ENCODE results near the gene PXYLP1.

The PXYLP1 gene

DNA sequence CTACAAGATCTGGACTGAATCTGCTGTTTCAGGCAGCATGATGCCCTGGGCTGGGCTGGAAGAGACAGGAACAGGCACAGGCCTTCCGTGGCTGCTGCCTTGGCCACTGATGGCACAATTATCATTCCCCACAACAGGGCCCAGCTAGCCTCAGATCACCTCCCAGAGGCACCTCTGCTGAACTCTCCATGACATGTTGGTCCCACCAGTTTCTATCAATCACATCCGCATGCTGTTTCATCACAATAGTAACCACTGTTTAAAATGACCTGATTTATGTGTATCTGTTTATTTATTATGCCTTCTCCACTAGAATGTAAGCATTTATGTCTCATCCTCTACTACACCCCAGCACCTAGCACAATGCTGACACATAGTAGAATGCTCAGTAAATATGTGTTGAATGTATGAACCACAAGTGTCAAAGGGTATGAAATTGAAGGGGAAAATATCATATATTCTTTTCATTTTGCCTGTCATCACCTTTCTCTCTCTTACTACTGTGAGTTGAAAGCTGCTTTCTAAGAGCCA, 104.0 kb downstream of the PXYLP1 start:
- no peaks in the 10 kb centered on the region for H4K20me1 ChIP-seq (ENCODE audit: insufficient read depth, low read length, poor library complexity, severe bottlenecking)
- H3F3A ChIP-seq (ENCODE audit: low read depth): no peaks in the 10 kb centered on the region
- H3K4me2 ChIP-seq (ENCODE audit: low read depth, low read length, poor library complexity, severe bottlenecking): no peak overlapping the region
- no peaks in the 10 kb centered on the region for H3K9me3 ChIP-seq (ENCODE audit: insufficient read depth, low read depth, low read length)
- no peak overlapping the region for H3K4me3 ChIP-seq (ENCODE audit: low read length, poor library complexity, severe bottlenecking)
- peaks cover 7% of the 10 kb centered on the region for H3K4me1 ChIP-seq (ENCODE audit: insufficient read depth, low read length, poor library complexity, severe bottlenecking)
- no peaks in the 10 kb centered on the region for H3K9me2 ChIP-seq (replicated peaks; ENCODE audit: low read depth, low read length)
- TF ChIP-seq, protein P1, sequence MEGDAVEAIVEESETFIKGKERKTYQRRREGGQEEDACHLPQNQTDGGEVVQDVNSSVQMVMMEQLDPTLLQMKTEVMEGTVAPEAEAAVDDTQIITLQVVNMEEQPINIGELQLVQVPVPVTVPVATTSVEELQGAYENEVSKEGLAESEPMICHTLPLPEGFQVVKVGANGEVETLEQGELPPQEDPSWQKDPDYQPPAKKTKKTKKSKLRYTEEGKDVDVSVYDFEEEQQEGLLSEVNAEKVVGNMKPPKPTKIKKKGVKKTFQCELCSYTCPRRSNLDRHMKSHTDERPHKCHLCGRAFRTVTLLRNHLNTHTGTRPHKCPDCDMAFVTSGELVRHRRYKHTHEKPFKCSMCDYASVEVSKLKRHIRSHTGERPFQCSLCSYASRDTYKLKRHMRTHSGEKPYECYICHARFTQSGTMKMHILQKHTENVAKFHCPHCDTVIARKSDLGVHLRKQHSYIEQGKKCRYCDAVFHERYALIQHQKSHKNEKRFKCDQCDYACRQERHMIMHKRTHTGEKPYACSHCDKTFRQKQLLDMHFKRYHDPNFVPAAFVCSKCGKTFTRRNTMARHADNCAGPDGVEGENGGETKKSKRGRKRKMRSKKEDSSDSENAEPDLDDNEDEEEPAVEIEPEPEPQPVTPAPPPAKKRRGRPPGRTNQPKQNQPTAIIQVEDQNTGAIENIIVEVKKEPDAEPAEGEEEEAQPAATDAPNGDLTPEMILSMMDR (conservative IDR thresholded peaks at IDR 0.05; ENCODE audit: low read length): no peak
- TF ChIP-seq EZH2phosphoT487 (IDR thresholded peaks at IDR 0.05; ENCODE audit: borderline replicate concordance): no peak
- no peaks in the 10 kb centered on the region for H3K27me3 ChIP-seq (ENCODE audit: insufficient read depth, low read length, poor library complexity, severe bottlenecking)
- H2AFZ ChIP-seq (ENCODE audit: low read length): no peak overlapping the region
- no peak overlapping the region for H3K9ac ChIP-seq (ENCODE audit: low read depth, low read length, poor library complexity, severe bottlenecking)
- H3K79me2 ChIP-seq (ENCODE audit: insufficient read depth, low read length): no peaks in the 10 kb centered on the region
- H3K36me3 ChIP-seq (ENCODE audit: insufficient read depth, low read length): no peaks in the 10 kb centered on the region

DNA sequence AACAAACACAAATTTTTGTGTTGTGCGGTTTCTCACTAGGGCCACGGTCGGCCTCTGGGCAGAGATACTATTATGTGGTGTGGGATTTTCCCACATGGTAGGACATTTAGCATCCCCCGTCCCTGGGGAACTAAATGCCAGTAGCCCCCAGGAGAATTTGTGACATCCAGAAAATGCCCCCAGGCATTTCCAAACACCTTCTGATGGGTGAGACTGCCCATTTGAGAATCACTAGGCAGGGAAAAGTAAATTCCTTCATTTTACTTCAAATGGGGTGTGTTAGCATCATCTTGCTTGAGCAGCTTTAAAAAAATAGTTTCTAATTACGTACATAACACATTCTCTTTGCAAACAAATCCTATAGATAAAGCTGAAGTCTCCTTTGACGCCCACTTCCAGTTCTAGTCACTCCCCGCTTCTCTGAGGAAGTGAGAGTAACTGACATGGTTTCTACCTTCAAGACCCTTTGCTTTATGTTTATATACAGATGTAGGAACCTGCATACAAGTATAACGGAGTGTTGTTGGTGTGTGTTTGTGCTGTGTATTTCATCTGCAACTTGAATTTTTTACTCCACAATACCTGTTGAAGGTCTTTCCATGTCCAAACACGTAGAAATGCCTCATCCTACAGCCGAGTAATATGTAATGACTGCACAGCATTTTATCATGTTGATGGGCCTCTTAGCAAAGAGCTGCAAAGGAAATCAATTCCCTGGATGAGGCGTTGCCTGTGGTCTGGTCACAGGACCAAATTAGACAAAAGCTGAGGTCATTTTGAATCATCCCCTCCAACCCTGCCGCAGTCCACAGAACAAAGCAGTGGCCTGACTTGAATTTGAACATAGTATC, 105.3 kb downstream of the PXYLP1 start:
- Histone ChIP-seq H2AFZ (ENCODE audit: low read length) (no peak overlapping the region), H4K20me1 (ENCODE audit: insufficient read depth, low read length, poor library complexity, severe bottlenecking) (no peaks in the 10 kb centered on the region)
- TF ChIP-seq, protein P1 (conservative IDR thresholded peaks at IDR 0.05; ENCODE audit: low read length): no peak
- TF ChIP-seq EZH2phosphoT487 (IDR thresholded peaks at IDR 0.05; ENCODE audit: borderline replicate concordance): no peak

DNA sequence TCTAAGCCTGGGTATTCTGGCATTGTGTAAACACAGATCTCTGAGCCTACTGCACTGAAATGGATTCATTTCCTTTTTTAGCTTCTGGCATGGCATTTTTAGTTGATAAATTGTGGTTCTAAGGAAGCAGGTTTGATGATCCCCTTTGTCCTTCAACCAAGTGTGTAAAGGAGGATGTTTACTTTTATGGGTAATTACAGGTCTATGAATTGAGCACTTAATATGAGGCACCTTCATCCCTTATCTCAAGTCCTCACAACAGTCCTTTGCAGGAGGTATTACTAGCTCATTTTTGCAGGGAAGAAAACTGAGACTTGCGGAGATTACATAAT, 105.9 kb downstream of the PXYLP1 start:
- Histone ChIP-seq H2AFZ (ENCODE audit: low read length) (no peak overlapping the region), H3K4me3 (ENCODE audit: low read length, poor library complexity, severe bottlenecking) (no peak overlapping the region), H3K79me2 (ENCODE audit: insufficient read depth, low read length) (no peaks in the 10 kb centered on the region), H3K27me3 (ENCODE audit: insufficient read depth, low read length, poor library complexity, severe bottlenecking) (no peaks in the 10 kb centered on the region), H3F3A (ENCODE audit: low read depth) (no peaks in the 10 kb centered on the region), H3K36me3 (ENCODE audit: insufficient read depth, low read length) (no peaks in the 10 kb centered on the region), H3K9me2 (replicated peaks; ENCODE audit: low read depth, low read length) (no peaks in the 10 kb centered on the region), H3K4me2 (ENCODE audit: low read depth, low read length, poor library complexity, severe bottlenecking) (no peak overlapping the region), H3K9ac (ENCODE audit: low read depth, low read length, poor library complexity, severe bottlenecking) (no peak overlapping the region), H3K9me3 (ENCODE audit: insufficient read depth, low read depth, low read length) (no peaks in the 10 kb centered on the region), H3K4me1 (ENCODE audit: insufficient read depth, low read length, poor library complexity, severe bottlenecking) (peaks cover 7% of the 10 kb centered on the region), H4K20me1 (ENCODE audit: insufficient read depth, low read length, poor library complexity, severe bottlenecking) (no peaks in the 10 kb centered on the region)
- TF ChIP-seq, protein P1 (conservative IDR thresholded peaks at IDR 0.05; ENCODE audit: low read length): no peak
- TF ChIP-seq EZH2phosphoT487 (IDR thresholded peaks at IDR 0.05; ENCODE audit: borderline replicate concordance): no peak

More for the DNA sequence above, 105.3 kb downstream of the PXYLP1 start:
- H3K27me3 ChIP-seq (ENCODE audit: insufficient read depth, low read length, poor library complexity, severe bottlenecking): no peaks in the 10 kb centered on the region
- H3K4me3 ChIP-seq (ENCODE audit: low read length, poor library complexity, severe bottlenecking): no peak overlapping the region
- no peaks in the 10 kb centered on the region for H3K79me2 ChIP-seq (ENCODE audit: insufficient read depth, low read length)
- H3K9me3 ChIP-seq (ENCODE audit: insufficient read depth, low read depth, low read length): no peaks in the 10 kb centered on the region
- no peaks in the 10 kb centered on the region for H3K36me3 ChIP-seq (ENCODE audit: insufficient read depth, low read length)
- H3K9ac ChIP-seq (ENCODE audit: low read depth, low read length, poor library complexity, severe bottlenecking): no peak overlapping the region
- no peak overlapping the region for H3K4me2 ChIP-seq (ENCODE audit: low read depth, low read length, poor library complexity, severe bottlenecking)
- H3K9me2 ChIP-seq (replicated peaks; ENCODE audit: low read depth, low read length): no peaks in the 10 kb centered on the region
- peaks cover 7% of the 10 kb centered on the region for H3K4me1 ChIP-seq (ENCODE audit: insufficient read depth, low read length, poor library complexity, severe bottlenecking)
- H3F3A ChIP-seq (ENCODE audit: low read depth): no peaks in the 10 kb centered on the region

All from Loucy (cell line).